HepG2 (cell line): ENCODE results near the gene ABCA4. TPM values are rescaled to one million over a fixed set of nuclear protein-coding genes. Genes with fewer than 3 reads are reported as not detected.
A peak's percentile ranks its signal among the peaks of the same experiment; 100 is the strongest.

Source experiments
- AKAP8 ChIP-seq: sonication (generic); formaldehyde crosslinking; IDR thresholded peaks from 2 replicates; pipeline ENCODE4 v1.5.1; 2020; ENCODE audit warnings: mild to moderate bottlenecking, missing genetic modification reagents
- BRCA1 ChIP-seq: sonication (generic); formaldehyde crosslinking; IDR thresholded peaks from 2 replicates; pipeline ENCODE4 v1.4.0; 2020; ENCODE audit warnings: missing genetic modification reagents
- KLF16 ChIP-seq, 2 experiments: sonication (generic) in 1 of 2; formaldehyde crosslinking in 1 of 2; IDR thresholded peaks; 2 replicates each; pipeline versions ENCODE4 v1.6.1 to v1.8.0; 2016 to 2023; ENCODE audit warnings: missing genetic modification reagents in 2 of 2, missing compliant biosample characterization in 1 of 2
- MAFG ChIP-seq: sonication (generic); formaldehyde crosslinking; IDR thresholded peaks from 2 replicates; pipeline ENCODE4 v1.5.1; 2020; ENCODE audit warnings: mild to moderate bottlenecking, missing genetic modification reagents
- NBN ChIP-seq: fragments of 450-650 bp; conservative IDR thresholded peaks from 2 replicates; pipeline ENCODE4 v1.6.1; 2017
- NR1H2 ChIP-seq: sonication (generic); formaldehyde crosslinking; IDR thresholded peaks from 2 replicates; pipeline ENCODE4 v1.8.1; 2022; ENCODE audit warnings: low read depth, missing genetic modification reagents, borderline replicate concordance
- PHB2 ChIP-seq: fragments of 450-650 bp; IDR thresholded peaks from 2 replicates; pipeline ENCODE4 v1.6.1; 2018; ENCODE audit not compliant: partially characterized antibody
- RBM22 ChIP-seq: fragments of 200-400 bp; formaldehyde crosslinking; optimal IDR thresholded peaks from 2 replicates; pipeline ENCODE3; 2017; ENCODE audit warnings: mild to moderate bottlenecking, low read length, moderate library complexity
- SMARCE1 ChIP-seq: fragments of 450-650 bp; IDR thresholded peaks from 2 replicates; pipeline ENCODE4 v1.6.1; 2017; ENCODE audit warnings: borderline replicate concordance
- TAF1 ChIP-seq: sonication (generic); formaldehyde crosslinking; IDR thresholded peaks from 2 replicates; pipeline ENCODE4 v1.4.0; 2020; ENCODE audit warnings: missing genetic modification reagents
- TGIF2 ChIP-seq: IDR thresholded peaks from 2 replicates; pipeline ENCODE4 v1.6.1; 2016; ENCODE audit warnings: control low read depth, missing compliant biosample characterization
- ZBTB8A ChIP-seq: sonication (generic); formaldehyde crosslinking; IDR thresholded peaks from 2 replicates; pipeline ENCODE4 v1.4.0; 2020; ENCODE audit warnings: mild to moderate bottlenecking, low read depth, missing genetic modification reagents, borderline replicate concordance
- ZFYVE20 ChIP-seq: sonication (generic); formaldehyde crosslinking; IDR thresholded peaks from 2 replicates; pipeline ENCODE4 v1.8.0; 2023; ENCODE audit warnings: low read depth, mild to moderate bottlenecking, moderate library complexity, missing genetic modification reagents, borderline replicate concordance
- ZNF121 ChIP-seq: sonication (generic); formaldehyde crosslinking; IDR thresholded peaks from 2 replicates; pipeline ENCODE4 v1.5.0; 2020; ENCODE audit warnings: mild to moderate bottlenecking, missing genetic modification reagents
- ZNF234 ChIP-seq: sonication (generic); formaldehyde crosslinking; conservative IDR thresholded peaks from 2 replicates; pipeline ENCODE4 v1.5.1; 2020; ENCODE audit warnings: mild to moderate bottlenecking, missing genetic modification reagents
- ZNF430 ChIP-seq: sonication (generic); formaldehyde crosslinking; IDR thresholded peaks from 2 replicates; pipeline ENCODE4 v1.9.0; 2021; ENCODE audit warnings: mild to moderate bottlenecking, missing genetic modification reagents
- ZNF501 ChIP-seq: sonication (generic); formaldehyde crosslinking; IDR thresholded peaks from 2 replicates; pipeline ENCODE4 v1.5.1; 2020; ENCODE audit warnings: mild to moderate bottlenecking, moderate library complexity, missing genetic modification reagents
- ZNF850 ChIP-seq: sonication (generic); formaldehyde crosslinking; conservative IDR thresholded peaks from 2 replicates; pipeline ENCODE4 v1.9.0; 2021; ENCODE audit warnings: mild to moderate bottlenecking, missing genetic modification reagents
- ZSCAN12 ChIP-seq: sonication (generic); formaldehyde crosslinking; IDR thresholded peaks from 2 replicates; pipeline ENCODE4 v1.9.0; 2021; ENCODE audit warnings: mild to moderate bottlenecking, missing genetic modification reagents
- polyA plus RNA-seq, 8 experiments: library from polyadenylated mRNA; depleted of rRNA in 3 of 8; stranded (reverse) in 7 of 8; unstranded in 1 of 8; fragments of >200 nt; fragmentation: Illumina TruSeq in 4 of 8; extraction: Trizol in 4 of 8; gene quantifications; 2 replicates each; pipeline versions ENCODE4 v1.2.1 to v1.2.3, GENCODE V29; 2011 to 2016; ENCODE audit warnings: low read depth in 4 of 8, missing spikeins in 1 of 8, mixed read lengths in 1 of 8; ENCODE audit not compliant: insufficient read depth in 1 of 8
- total RNA-seq, 5 experiments: library from RNA; depleted of rRNA; stranded (reverse); fragments of >200 nt; fragmentation: Illumina TruSeq; extraction: Trizol; gene quantifications; 2 replicates each; pipeline ENCODE4 v1.2.3, GENCODE V29; 2016; ENCODE audit warnings: low read depth in 1 of 5
- TF ChIP-seq, protein P1 (sequence below): IDR thresholded peaks from 2 replicates; pipeline ENCODE4 v1.6.1; 2016
- TF ChIP-seq, protein P2 (sequence below): sonication (generic); formaldehyde crosslinking; IDR thresholded peaks from 2 replicates; pipeline ENCODE4 v1.5.0; 2020; ENCODE audit warnings: missing genetic modification reagents
- TF ChIP-seq, protein P3 (sequence below): IDR thresholded peaks from 2 replicates; pipeline ENCODE4 v1.6.1; 2016; ENCODE audit warnings: missing biosample characterization, missing genetic modification reagents, low read depth
- TF ChIP-seq, protein P4 (sequence below): sonication (generic); formaldehyde crosslinking; IDR thresholded peaks from 2 replicates; pipeline ENCODE4 v1.5.0; 2020; ENCODE audit warnings: missing genetic modification reagents

The ABCA4 gene
- total and polyA plus RNA-seq, 2 of the 13 experiments (the other 11 are each of a cell fraction or from before 2014, with no cell fraction given): 0.24 to 0.67 TPM

DNA sequence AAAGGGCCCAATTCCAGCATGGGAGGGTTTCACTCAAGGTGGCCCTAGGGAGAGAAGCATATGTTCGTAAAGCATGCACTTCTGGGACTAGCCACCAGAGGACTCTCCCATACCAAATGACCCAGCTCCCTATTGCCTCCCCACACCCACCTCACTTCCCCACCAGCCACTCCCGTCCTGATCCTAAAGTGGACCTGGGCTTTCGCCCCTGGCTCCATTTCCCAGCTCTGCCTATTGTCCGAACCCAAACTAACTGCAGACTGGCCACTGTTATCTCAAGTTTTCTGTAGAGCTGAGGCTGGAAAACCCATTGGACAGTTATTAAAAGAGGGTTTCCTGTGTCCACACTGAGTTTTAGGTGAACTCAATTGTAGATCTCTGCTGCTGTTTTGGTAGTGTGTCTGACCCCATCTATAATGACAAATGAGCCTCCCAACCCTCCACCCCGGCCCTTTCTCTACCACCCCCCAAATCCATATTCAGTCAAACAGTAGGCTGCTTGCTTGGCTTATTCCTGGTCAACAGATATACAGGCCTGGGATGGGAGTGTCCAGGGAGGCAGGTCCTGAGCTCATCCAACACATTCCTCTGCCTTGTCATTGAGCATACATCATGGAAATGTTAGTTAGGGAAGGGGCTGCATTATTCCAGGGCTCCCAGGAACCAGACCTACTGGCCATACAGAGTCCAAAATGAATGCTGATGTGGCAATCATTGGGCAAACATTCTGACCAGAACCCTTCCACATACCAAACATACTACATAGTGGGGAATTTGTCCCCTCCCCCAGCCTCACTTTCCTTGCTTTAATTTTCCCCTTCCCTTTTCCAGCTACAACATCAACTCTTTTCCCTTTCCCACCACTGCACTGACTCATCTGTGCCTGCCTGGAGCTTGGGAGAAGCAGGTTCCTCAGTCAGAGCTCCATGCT lies 59.2 kb downstream of the ABCA4 start (continued):
- TF ChIP-seq, protein P1, sequence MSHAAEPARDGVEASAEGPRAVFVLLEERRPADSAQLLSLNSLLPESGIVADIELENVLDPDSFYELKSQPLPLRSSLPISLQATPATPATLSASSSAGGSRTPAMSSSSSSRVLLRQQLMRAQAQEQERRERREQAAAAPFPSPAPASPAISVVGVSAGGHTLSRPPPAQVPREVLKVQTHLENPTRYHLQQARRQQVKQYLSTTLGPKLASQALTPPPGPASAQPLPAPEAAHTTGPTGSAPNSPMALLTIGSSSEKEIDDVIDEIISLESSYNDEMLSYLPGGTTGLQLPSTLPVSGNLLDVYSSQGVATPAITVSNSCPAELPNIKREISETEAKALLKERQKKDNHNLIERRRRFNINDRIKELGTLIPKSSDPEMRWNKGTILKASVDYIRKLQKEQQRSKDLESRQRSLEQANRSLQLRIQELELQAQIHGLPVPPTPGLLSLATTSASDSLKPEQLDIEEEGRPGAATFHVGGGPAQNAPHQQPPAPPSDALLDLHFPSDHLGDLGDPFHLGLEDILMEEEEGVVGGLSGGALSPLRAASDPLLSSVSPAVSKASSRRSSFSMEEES: no peak
- TF ChIP-seq ZBTB8A (CRISPR knock-in tag) (no peak), AKAP8 (CRISPR knock-in tag) (no peak), ZNF234 (CRISPR knock-in tag) (no peak), ZNF430 (CRISPR knock-in tag) (peak; percentile 38; the same call in 1 of the 2 replicates), NR1H2 (no peak), TGIF2 (CRISPR knock-in tag) (no peak; the same call in 1 of the 2 replicates), RBM22 (no peak), NBN (no peak), KLF16 (CRISPR knock-in tag; IDR thresholded peaks at IDR 0.05) (no peak), ZFYVE20 (no peak), ZNF121 (CRISPR knock-in tag) (no peak), BRCA1 (CRISPR knock-in tag) (0 out of 2 replicates have a peak, but pooled peaks have one; percentile 29), PHB2 (no peak), TAF1 (CRISPR knock-in tag) (no peak), SMARCE1 (no peak), ZSCAN12 (no peak), ZNF850 (no peak), MAFG (no peak), ZNF501 (CRISPR knock-in tag) (peak; percentile 57; the same call in 1 of the 2 replicates)
- TF ChIP-seq, protein P2, sequence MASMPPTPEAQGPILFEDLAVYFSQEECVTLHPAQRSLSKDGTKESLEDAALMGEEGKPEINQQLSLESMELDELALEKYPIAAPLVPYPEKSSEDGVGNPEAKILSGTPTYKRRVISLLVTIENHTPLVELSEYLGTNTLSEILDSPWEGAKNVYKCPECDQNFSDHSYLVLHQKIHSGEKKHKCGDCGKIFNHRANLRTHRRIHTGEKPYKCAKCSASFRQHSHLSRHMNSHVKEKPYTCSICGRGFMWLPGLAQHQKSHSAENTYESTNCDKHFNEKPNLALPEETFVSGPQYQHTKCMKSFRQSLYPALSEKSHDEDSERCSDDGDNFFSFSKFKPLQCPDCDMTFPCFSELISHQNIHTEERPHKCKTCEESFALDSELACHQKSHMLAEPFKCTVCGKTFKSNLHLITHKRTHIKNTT (CRISPR knock-in tag): no peak
- TF ChIP-seq, protein P3, sequence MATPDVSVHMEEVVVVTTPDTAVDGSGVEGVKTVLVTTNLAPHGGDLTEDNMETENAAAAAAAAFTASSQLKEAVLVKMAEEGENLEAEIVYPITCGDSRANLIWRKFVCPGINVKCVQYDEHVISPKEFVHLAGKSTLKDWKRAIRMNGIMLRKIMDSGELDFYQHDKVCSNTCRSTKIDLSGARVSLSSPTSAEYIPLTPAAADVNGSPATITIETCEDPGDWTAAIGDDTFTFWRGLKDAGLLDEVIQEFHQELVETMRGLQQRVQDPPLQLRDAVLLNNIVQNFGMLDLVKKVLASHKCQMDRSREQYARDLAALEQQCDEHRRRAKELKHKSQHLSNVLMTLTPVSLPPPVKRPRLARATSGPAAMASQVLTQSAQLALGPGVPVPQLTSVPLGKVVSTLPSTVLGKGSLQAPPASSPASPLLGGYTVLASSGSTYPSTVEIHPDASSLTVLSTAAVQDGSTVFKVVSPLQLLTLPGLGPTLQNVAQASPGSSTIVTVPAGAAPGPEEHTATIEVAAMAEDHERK (CRISPR knock-in tag): no peak
- TF ChIP-seq, protein P4, sequence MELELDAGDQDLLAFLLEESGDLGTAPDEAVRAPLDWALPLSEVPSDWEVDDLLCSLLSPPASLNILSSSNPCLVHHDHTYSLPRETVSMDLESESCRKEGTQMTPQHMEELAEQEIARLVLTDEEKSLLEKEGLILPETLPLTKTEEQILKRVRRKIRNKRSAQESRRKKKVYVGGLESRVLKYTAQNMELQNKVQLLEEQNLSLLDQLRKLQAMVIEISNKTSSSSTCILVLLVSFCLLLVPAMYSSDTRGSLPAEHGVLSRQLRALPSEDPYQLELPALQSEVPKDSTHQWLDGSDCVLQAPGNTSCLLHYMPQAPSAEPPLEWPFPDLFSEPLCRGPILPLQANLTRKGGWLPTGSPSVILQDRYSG (CRISPR knock-in tag): no peak
